Esophagus muscularis mucosa (tissue), 4 donors: ENCODE measurements around the gene ZFYVE28. TPM values are rescaled to one million over a fixed set of nuclear protein-coding genes. Genes with fewer than 3 reads are reported as not detected.
A peak's percentile ranks its signal among the peaks of the same experiment; 100 is the strongest.
"Not testable (repeated sequence)": the region's sequence is repeated elsewhere in the genome, so short reads cannot be mapped to it uniquely, and the experiment has no call there.

Experiments used
- DNase-seq: peaks from one replicate; pipeline ENCODE4 v3.0.0-alpha.2; 2017; ENCODE audit errors: extremely low spot score
- H3K27ac ChIP-seq, 4 donors: fragments of 200-600 bp; sonication (generic); replicated peaks in 1 of 4; 1 replicate in 3 of 4; 2 replicates in 1 of 4; pipeline ENCODE4 v1.5.1; 2016 to 2019; ENCODE audit warnings: mild to moderate bottlenecking in 1 of 4
- H3K27me3 ChIP-seq, 4 donors: fragments of 200-600 bp; sonication (generic); one replicate each; pipeline versions ENCODE4 v1.5.1 to v1.6.0; 2016 to 2019
- H3K36me3 ChIP-seq, 4 donors: fragments of 200-600 bp; sonication (generic); one replicate each; pipeline ENCODE4 v1.5.1; 2016 to 2019
- H3K4me1 ChIP-seq, 4 donors: fragments of 200-600 bp; sonication (generic); one replicate each; pipeline ENCODE4 v1.5.1; 2016 to 2019
- H3K4me3 ChIP-seq, 4 donors: fragments of 200-600 bp; sonication (generic); 1 replicate in 2 of 4; 2 replicates in 2 of 4; pipeline ENCODE4 v1.5.1; 2016 to 2019; ENCODE audit warnings: mild to moderate bottlenecking in 4 of 4, moderate library complexity in 1 of 4
- H3K9me3 ChIP-seq, 4 donors: fragments of 200-600 bp; sonication (generic); 1 replicate in 3 of 4; 2 replicates in 1 of 4; pipeline ENCODE4 v1.5.1; 2016 to 2019
- EP300 ChIP-seq: sonication (generic); formaldehyde crosslinking; IDR thresholded peaks from one replicate; pipeline ENCODE4 v1.6.1; 2017; ENCODE audit warnings: antibody characterized with exemption
- POLR2A ChIP-seq: fragments of 450-650 bp; IDR thresholded peaks from one replicate; pipeline ENCODE4 v1.6.1; 2017; ENCODE audit warnings: antibody characterized with exemption, moderate library complexity, mild to moderate bottlenecking, low read depth
- POLR2AphosphoS5 ChIP-seq, 2 donors: sonication (generic); formaldehyde crosslinking; IDR thresholded peaks; one replicate each; pipeline ENCODE4 v1.6.1; 2017; ENCODE audit warnings: antibody characterized with exemption in 2 of 2
- WGBS: methylation state at CpG from one replicate; pipeline ENCODE4 v1.1.5; 2018; 5-methylcytosine and 5-hydroxymethylcytosine counted together
- intact Hi-C: fragments of 100-400 bp; cut with DNase I; formaldehyde crosslinking; loops from one replicate; pipeline ENCODE4 v1.15.1; 2023
- total RNA-seq, 4 donors: library from RNA; depleted of rRNA; stranded (reverse); fragments of >200 nt; gene quantifications; one replicate each; pipeline versions ENCODE4 v1.1.0 to v1.2.1, GENCODE V29; 2016
- TF ChIP-seq, protein P1 (sequence below), 3 experiments: fragments of 200-600 bp in 2 of 3; fragments of 450-650 bp in 1 of 3; sonication (generic) in 2 of 3; IDR thresholded peaks; one replicate each; pipeline ENCODE4 v1.5.1; 2017 to 2019; ENCODE audit warnings: antibody characterized with exemption in 3 of 3, mild to moderate bottlenecking in 2 of 3, moderate library complexity in 1 of 3

The ZFYVE28 gene
- 10 to 100 TPM in 2 of 4 donors, 1 to 10 TPM in 2; 4.5 to 13.4 (median 8.4) TPM for total RNA-seq

DNA sequence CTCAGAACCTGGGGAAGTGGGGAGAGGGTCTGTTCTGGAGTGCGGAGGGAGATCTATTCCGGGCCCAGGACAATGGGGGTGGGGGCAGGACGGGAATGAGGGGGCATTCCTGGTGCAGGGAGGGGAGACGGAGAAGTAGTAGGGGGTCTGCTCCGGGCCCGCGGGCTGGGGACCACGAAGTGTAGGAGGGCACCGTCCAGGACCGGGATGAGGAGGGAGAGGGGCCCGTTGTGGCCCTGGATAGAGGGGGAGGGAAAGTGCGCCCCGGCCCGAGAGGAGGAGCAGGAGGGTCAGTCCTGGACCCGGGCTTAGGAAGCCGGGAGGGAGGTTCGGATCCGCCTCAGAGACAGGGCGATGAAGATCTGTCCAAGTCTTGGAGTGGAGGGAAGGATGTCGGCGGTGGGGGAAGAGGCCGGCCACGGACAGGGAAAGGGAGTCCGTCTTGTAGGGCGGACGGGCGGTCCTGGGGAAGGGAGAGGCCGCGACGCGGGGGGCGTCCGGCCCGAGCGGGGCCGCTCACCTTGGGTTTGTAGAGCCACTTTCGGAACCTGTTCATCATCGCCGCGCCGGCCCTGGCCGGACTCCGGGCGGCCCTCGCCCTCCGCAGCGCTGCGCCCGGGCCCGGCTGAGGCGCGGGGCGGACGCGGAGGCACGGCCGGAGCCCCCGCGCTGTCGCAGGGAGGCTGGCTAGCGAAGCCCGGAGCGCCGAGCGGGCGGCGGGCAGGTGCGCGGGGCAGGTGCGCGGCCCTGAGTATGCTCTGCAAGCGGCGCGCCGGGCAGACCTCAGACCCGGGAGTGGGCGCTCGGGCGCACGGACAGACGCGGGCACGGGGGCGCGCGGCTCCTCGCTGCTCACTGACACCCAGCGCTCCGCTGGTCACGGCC, at the start of gene ZFYVE28:
TSS of gene ZFYVE28 (minus strand) at position 881 of the 885 bp plus-strand sequence. CDS start at position 559, 322 bp downstream.
- no peak for DNase-seq
- intact Hi-C loops = loop anchor here (5.0 to 10.0 kb wide), 4 partner anchors 49 to 547 kb away; partner anchors contain the start of genes GRK4, HAUS3, MXD4 and NOP14
- H3K4me1 ChIP-seq = peaks cover 30 to 50% (median 48%) of the 10 kb centered on the region in 4 donors

DNA sequence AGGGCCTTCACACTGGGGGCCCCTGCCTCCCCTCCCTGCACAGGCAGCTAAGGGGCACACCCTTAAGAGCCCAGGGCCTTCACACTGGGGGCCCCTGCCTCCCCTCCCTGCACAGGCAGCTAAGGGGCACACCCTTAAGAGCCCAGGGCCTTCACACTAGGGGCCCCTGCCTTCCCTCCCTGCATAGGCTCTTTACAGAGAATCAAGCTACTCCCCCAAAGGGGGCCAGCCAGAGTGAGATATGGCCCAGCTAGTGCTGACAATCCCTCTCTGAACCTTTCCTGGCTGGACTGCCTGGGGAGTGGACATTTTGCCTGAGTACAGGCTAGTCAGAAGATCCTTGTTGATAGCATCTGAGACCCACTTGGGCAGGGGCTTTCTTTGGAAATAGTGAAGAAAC, 47.1 kb upstream of the ZFYVE28 start:
- not testable (repeated sequence) for H3K9me3 ChIP-seq, H3K4me3 ChIP-seq, H3K27ac ChIP-seq, H3K27me3 ChIP-seq, DNase-seq, H3K36me3 ChIP-seq
- peaks cover 20 to 54% (median 40%) of the 10 kb centered on the region in 4 donors for H3K4me1 ChIP-seq
- intact Hi-C loops = loop anchor here (5.0 kb wide), 2 partner anchors 48 to 72 kb away; partner anchors contain the start of genes CFAP99, FAM193A and ZFYVE28

More for the DNA sequence above, at the start of gene ZFYVE28:
- peaks cover 0 to 60% (median 8%) of the 10 kb centered on the region in 4 donors for H3K27me3 ChIP-seq
- no peaks in the 10 kb centered on the region for H3K36me3 ChIP-seq
- peak within 1 kb of the TSS; percentile 71 to 88 (median 72) for H3K4me3 ChIP-seq
- WGBS = 1% methylated on average over 17 of the region's 90 CpGs
- peak within 1 kb of the TSS in 3 of 4 donors; percentile 43 to 62 (median 48) for H3K27ac ChIP-seq
- peak in 1 of 2 donors; percentile 37 for TF ChIP-seq POLR2AphosphoS5 (IDR thresholded peaks at IDR 0.05)
- no peak for TF ChIP-seq EP300
- no peak for TF ChIP-seq POLR2A
- TF ChIP-seq, protein P1, sequence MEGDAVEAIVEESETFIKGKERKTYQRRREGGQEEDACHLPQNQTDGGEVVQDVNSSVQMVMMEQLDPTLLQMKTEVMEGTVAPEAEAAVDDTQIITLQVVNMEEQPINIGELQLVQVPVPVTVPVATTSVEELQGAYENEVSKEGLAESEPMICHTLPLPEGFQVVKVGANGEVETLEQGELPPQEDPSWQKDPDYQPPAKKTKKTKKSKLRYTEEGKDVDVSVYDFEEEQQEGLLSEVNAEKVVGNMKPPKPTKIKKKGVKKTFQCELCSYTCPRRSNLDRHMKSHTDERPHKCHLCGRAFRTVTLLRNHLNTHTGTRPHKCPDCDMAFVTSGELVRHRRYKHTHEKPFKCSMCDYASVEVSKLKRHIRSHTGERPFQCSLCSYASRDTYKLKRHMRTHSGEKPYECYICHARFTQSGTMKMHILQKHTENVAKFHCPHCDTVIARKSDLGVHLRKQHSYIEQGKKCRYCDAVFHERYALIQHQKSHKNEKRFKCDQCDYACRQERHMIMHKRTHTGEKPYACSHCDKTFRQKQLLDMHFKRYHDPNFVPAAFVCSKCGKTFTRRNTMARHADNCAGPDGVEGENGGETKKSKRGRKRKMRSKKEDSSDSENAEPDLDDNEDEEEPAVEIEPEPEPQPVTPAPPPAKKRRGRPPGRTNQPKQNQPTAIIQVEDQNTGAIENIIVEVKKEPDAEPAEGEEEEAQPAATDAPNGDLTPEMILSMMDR (IDR thresholded peaks at IDR 0.05) = no peak
- H3K9me3 ChIP-seq = no peaks in the 10 kb centered on the region

DNA sequence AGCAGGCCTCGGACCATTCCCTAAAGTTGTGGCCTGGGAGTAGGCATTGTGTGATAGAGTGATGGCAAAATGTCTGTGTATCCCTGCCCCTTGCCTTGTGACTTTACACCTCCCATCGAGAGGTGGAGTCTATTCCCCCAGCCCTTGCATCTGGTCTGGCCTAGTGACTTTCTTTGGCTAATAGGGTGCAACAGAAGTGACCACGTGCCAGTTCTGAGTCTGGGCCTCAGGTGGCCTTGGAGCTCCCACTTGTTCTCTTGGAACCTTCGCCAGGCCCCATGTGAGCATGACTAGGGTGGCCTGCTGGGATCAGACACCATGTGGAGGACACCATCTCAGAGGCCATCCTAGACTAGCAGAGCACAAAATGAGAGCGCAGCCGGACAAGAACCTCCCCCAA, 46.6 kb upstream of the ZFYVE28 start:
- DNase-seq = no peak
- intact Hi-C loops = loop anchor here (5.0 kb wide), 2 partner anchors 48 to 72 kb away; partner anchors contain the start of genes CFAP99, FAM193A and ZFYVE28
- no peak for TF ChIP-seq POLR2A
- no peak for TF ChIP-seq POLR2AphosphoS5 (IDR thresholded peaks at IDR 0.05)
- TF ChIP-seq EP300 = no peak
- TF ChIP-seq, protein P1 (IDR thresholded peaks at IDR 0.05) = no peak
- Histone ChIP-seq H3K27ac (no peak overlapping the region), H3K27me3 (no peaks in the 10 kb centered on the region), H3K4me3 (no peak overlapping the region), H3K9me3 (no peaks in the 10 kb centered on the region), H3K4me1 (peaks cover 15 to 49% (median 35%) of the 10 kb centered on the region in 4 donors), H3K36me3 (no peaks in the 10 kb centered on the region)
- 84% methylated on average over 6 of the region's 6 CpGs for WGBS

DNA sequence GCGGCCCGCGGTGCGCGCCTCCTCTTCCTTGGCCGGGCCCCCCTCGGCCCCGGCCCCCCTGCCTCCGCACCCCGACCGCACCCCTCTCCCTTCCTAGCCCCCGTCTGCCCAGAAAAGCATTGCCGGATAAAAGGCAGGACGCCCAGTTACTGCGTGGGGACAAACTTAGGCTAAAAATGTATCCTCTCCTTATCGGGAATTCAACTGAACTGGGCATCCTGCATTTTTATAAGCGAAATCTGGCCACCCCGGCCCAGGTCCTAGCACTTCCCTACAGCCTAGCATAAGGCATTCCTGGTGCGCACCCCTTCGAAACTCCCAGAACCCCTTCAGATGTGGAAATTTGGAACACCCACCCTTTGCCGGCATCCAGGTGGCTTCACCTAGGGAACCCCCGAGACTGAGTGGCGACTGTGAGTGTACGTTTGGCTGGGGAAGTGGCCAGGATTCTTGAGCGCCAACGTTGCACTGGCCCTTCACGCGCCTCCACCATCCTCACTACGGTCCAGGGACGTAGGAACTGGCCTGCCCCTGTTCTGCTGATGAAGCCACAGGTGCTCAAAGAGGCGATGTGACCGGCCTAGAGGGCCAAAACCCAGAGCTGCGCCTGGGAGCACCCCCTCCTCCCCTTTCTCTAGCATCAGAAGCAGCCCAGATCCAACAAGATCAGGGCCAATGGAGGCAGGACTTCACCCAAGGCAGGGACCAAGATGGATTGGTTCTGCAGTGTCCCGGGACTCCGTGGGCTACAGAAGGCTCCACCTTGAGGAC, 44.7 kb upstream of the ZFYVE28 start:
- no peaks in the 10 kb centered on the region for H3K36me3 ChIP-seq
- WGBS = 40% methylated on average over 23 of the region's 35 CpGs
- H3K4me1 ChIP-seq = peaks cover 12 to 40% (median 30%) of the 10 kb centered on the region in 4 donors
- H3K27ac ChIP-seq = peak overlapping the region; percentile 61 to 84 (median 72)
- TF ChIP-seq POLR2AphosphoS5 (IDR thresholded peaks at IDR 0.05) (no peak), EP300 (no peak), POLR2A (no peak)
- TF ChIP-seq, protein P1 (IDR thresholded peaks at IDR 0.05) = no peak
- H3K9me3 ChIP-seq = no peaks in the 10 kb centered on the region
- no peak for DNase-seq
- H3K27me3 ChIP-seq = peaks cover 0 to 10% (median 0%) of the 10 kb centered on the region in 4 donors
- intact Hi-C loops = loop anchor here (2.0 to 5.0 kb wide), 2 partner anchors 221 to 242 kb away; partner anchors contain the start of genes HAUS3 and POLN
- peak overlapping the region; percentile 61 to 80 (median 65) for H3K4me3 ChIP-seq
